GM18868 (cell line): ENCODE data around the gene VSTM1.

ENCODE experiments used
- ATAC-seq: cut with Tn5 transposase; IDR thresholded peaks from one replicate; pipeline ENCODE4 v1.9.1; 2021; ENCODE audit warnings: mild to moderate bottlenecking, moderate library complexity; ENCODE audit not compliant: unreplicated experiment

VSTM1 gene

GRCh38 chr19:54074851-54075250 lies 11.2 kb upstream of the VSTM1 start:
- no peak for ATAC-seq

- no peak for ATAC-seq
Observed at GRCh38 chr19:54073829-54074228, 10.1 kb upstream of the VSTM1 start.

GRCh38 chr19:54069470-54069869 lies 5.8 kb upstream of the VSTM1 start:
- ATAC-seq = no peak

- ATAC-seq = no peak
Observed at GRCh38 chr19:54062643-54063042, 1.1 kb downstream of the VSTM1 start.

- no peak for ATAC-seq
Observed at GRCh38 chr19:54047616-54048015, 16.1 kb downstream of the VSTM1 start.

- ATAC-seq = no peak
Observed at GRCh38 chr19:54045771-54046170, 17.9 kb downstream of the VSTM1 start.

- ATAC-seq = no peak
Observed at GRCh38 chr19:54042989-54043388, 20.7 kb downstream of the VSTM1 start.

GRCh38 chr19:54041969-54042606 lies 21.6 kb downstream of the VSTM1 start:
- ATAC-seq = no peak

- ATAC-seq = no peak
Observed at GRCh38 chr19:54040003-54040402, 23.7 kb downstream of the VSTM1 start.

- peak; percentile 54 for ATAC-seq
Observed at GRCh38 chr19:54036542-54036941, 27.2 kb downstream of the VSTM1 start.

- ATAC-seq = no peak
Observed at GRCh38 chr19:54035215-54036178, 28.2 kb downstream of the VSTM1 start.

- ATAC-seq = no peak
Observed at GRCh38 chr19:54030895-54031586, 32.7 kb downstream of the VSTM1 start.

GRCh38 chr19:54029930-54030490 lies 33.7 kb downstream of the VSTM1 start:
- ATAC-seq = no peak

GRCh38 chr19:54029301-54029700 lies 34.4 kb downstream of the VSTM1 start:
- ATAC-seq = no peak

GRCh38 chr19:54026656-54027055 lies 37.0 kb downstream of the VSTM1 start:
- ATAC-seq = no peak

- ATAC-seq = no peak
Observed at GRCh38 chr19:54024660-54025059, 39.0 kb downstream of the VSTM1 start.

GRCh38 chr19:54023191-54023590 lies 40.5 kb downstream of the VSTM1 start:
- ATAC-seq = no peak

- ATAC-seq = no peak
Observed at GRCh38 chr19:54021932-54022331, 41.8 kb downstream of the VSTM1 start.

GRCh38 chr19:54021363-54021762 lies 42.3 kb downstream of the VSTM1 start:
- ATAC-seq = no peak

- no peak for ATAC-seq
Observed at GRCh38 chr19:54017261-54017660, 46.4 kb downstream of the VSTM1 start.

GRCh38 chr19:54014920-54015560 lies 48.7 kb downstream of the VSTM1 start:
- ATAC-seq = no peak
